HCT116 (cell line): Measurements from ENCODE around the gene GHRHR. TPM values are rescaled to one million over a fixed set of nuclear protein-coding genes. Genes with fewer than 3 reads are reported as not detected.

Experiments used
- ATAC-seq: fragments of 200-7000 bp; cut with Tn5 transposase; 2 replicates; pipeline ENCODE4 v1.9.1; 2020; ENCODE audit warnings: mild to moderate bottlenecking, moderate library complexity
- BruUV-seq: library from RNA; stranded (reverse); fragments of 400-500 nt; replicated peaks from 2 replicates; lab custom pipeline; 2021; lab: Mats Ljungman, UMichigan
- CTCF ChIA-PET: fragments of 300-600 bp; sonication (Branson Sonifier 250); formaldehyde crosslinking; loops from one replicate; lab custom pipeline; 2021; ENCODE audit warnings: antibody characterized with exemption; lab: Charles Lee
- POLR2A ChIA-PET: fragments of 300-600, 350-600 bp; sonication (Branson Sonifier 250); formaldehyde crosslinking; loops from one replicate; lab custom pipeline; 2021; ENCODE audit warnings: antibody characterized with exemption; lab: Charles Lee
- RAD21 ChIA-PET, 2 experiments: fragments of 300-600 bp; sonication (Branson Sonifier 250); formaldehyde crosslinking; loops; one replicate each; lab custom pipeline; 2023; ENCODE audit warnings: low total read pairs in 2 of 2; ENCODE audit not compliant: uncharacterized antibody in 2 of 2, unreplicated experiment in 2 of 2, low non-redundant PET in 1 of 2; lab: Charles Lee
- DNase-seq: peaks from one replicate; pipeline ENCODE4 v3.0.0-alpha.2; 2010; ENCODE audit warnings: low read depth, low spot score
- H2AFZ ChIP-seq: fragments of 200-600 bp; shearing (Covaris generic), sonication (generic); 2 replicates; pipeline ENCODE4 v1.6.1; 2017; ENCODE audit warnings: low read depth, mixed run types, mixed read lengths, antibody characterized with exemption, low read length; ENCODE audit not compliant: poor library complexity, severe bottlenecking
- H3K27ac ChIP-seq: 2 replicates; pipeline ENCODE4 v1.5.1; 2012; ENCODE audit warnings: low read depth, low read length
- H3K27me3 ChIP-seq: fragments of 200-600 bp; sonication (generic); 2 replicates; pipeline ENCODE4 v1.6.1; 2016; ENCODE audit warnings: mixed run types, low read length, mixed read lengths; ENCODE audit not compliant: insufficient read depth
- H3K36me3 ChIP-seq, 2 experiments: fragments of 200-500 bp in 1 of 2; fragments of 200-600 bp in 1 of 2; sonication (Bioruptor generic) in 1 of 2; sonication (generic) in 1 of 2; 2 replicates each; pipeline versions ENCODE4 v1.5.1 to v1.6.1; 2014 to 2016; ENCODE audit warnings: low read length in 2 of 2, inconsistent platforms in 1 of 2, mixed read lengths in 1 of 2, mixed run types in 1 of 2; ENCODE audit not compliant: insufficient read depth in 2 of 2, control insufficient read depth in 1 of 2
- H3K4me1 ChIP-seq, 2 experiments: fragments of 200-600 bp in 1 of 2; sonication (generic) in 1 of 2; 2 replicates each; pipeline versions ENCODE4 v1.5.1 to v1.6.1; 2012 to 2017; ENCODE audit warnings: low read length in 2 of 2, inconsistent platforms in 1 of 2, mild to moderate bottlenecking in 1 of 2, mixed read lengths in 1 of 2, mixed run types in 1 of 2, moderate library complexity in 1 of 2; ENCODE audit not compliant: insufficient read depth in 2 of 2, control insufficient read depth in 1 of 2
- H3K4me2 ChIP-seq: fragments of 200-600 bp; sonication (generic); 2 replicates; pipeline ENCODE4 v1.6.1; 2017; ENCODE audit warnings: mixed run types, low read length, mixed read lengths
- H3K4me3 ChIP-seq, 2 experiments: fragments of 200-600 bp in 1 of 2; sonication (generic) in 1 of 2; replicated peaks in 1 of 2; 2 replicates each; pipeline ENCODE4 v1.5.1; 2011 to 2016; ENCODE audit warnings: low read length in 2 of 2, control low read depth in 1 of 2, low read depth in 1 of 2, mild to moderate bottlenecking in 1 of 2, mixed read lengths in 1 of 2, mixed run types in 1 of 2
- H3K79me2 ChIP-seq: fragments of 200-600 bp; sonication (generic); 2 replicates; pipeline ENCODE4 v1.6.1; 2017; ENCODE audit warnings: mild to moderate bottlenecking, mixed run types, low read length, moderate library complexity, mixed read lengths; ENCODE audit not compliant: insufficient read depth
- H3K9ac ChIP-seq: fragments of 200-600 bp; sonication (generic); 2 replicates; pipeline ENCODE4 v1.6.1; 2016; ENCODE audit warnings: low read length, mixed read lengths
- H3K9me2 ChIP-seq: fragments of 200-600 bp; sonication (generic), shearing (Covaris generic); 2 replicates; pipeline ENCODE4 v1.6.1; 2017; ENCODE audit warnings: mixed run types, mild to moderate bottlenecking, moderate library complexity; ENCODE audit not compliant: insufficient read depth
- H3K9me3 ChIP-seq, 2 experiments: fragments of 200-500 bp in 1 of 2; fragments of 200-600 bp in 1 of 2; sonication (Bioruptor generic) in 1 of 2; sonication (generic) in 1 of 2; 2 replicates each; pipeline ENCODE4 v1.6.1; 2014 to 2017; ENCODE audit warnings: low read length in 2 of 2, mixed read lengths in 2 of 2, inconsistent platforms in 1 of 2, low read depth in 1 of 2, mild to moderate bottlenecking in 1 of 2, mixed run types in 1 of 2, moderate library complexity in 1 of 2; ENCODE audit not compliant: control insufficient read depth in 1 of 2, insufficient read depth in 1 of 2
- H4K20me1 ChIP-seq: fragments of 200-600 bp; sonication (generic), shearing (Covaris generic); 2 replicates; pipeline ENCODE4 v1.6.1; 2017; ENCODE audit warnings: mixed run types, mild to moderate bottlenecking, moderate library complexity; ENCODE audit not compliant: insufficient read depth
- CBX3 ChIP-seq: IDR thresholded peaks from 2 replicates; pipeline ENCODE4 v1.6.1; 2012; ENCODE audit warnings: low read depth
- EGR1 ChIP-seq: IDR thresholded peaks from 2 replicates; pipeline ENCODE4 v1.6.1; 2012; ENCODE audit warnings: low read depth
- EZH2 ChIP-seq: fragments of 200-600 bp; sonication (generic); IDR thresholded peaks from 2 replicates; pipeline ENCODE4 v1.6.1; 2017; ENCODE audit warnings: antibody characterized with exemption, mixed run types
- FOSL1 ChIP-seq: IDR thresholded peaks from 2 replicates; pipeline ENCODE4 v1.6.1; 2012; ENCODE audit warnings: low read depth
- JUND ChIP-seq: IDR thresholded peaks from 2 replicates; pipeline ENCODE4 v1.6.1; 2012
- POLR2AphosphoS5 ChIP-seq: IDR thresholded peaks from 2 replicates; pipeline ENCODE4 v1.6.1; 2011; ENCODE audit warnings: mild to moderate bottlenecking, low read depth, low read length, moderate library complexity
- REST ChIP-seq: IDR thresholded peaks from 2 replicates; pipeline ENCODE4 v1.6.1; 2012; ENCODE audit warnings: low read depth
- SP1 ChIP-seq: IDR thresholded peaks from 2 replicates; pipeline ENCODE4 v1.6.1; 2012; ENCODE audit warnings: low read depth
- ZBTB33 ChIP-seq: IDR thresholded peaks from 2 replicates; pipeline ENCODE4 v1.6.1; 2011; ENCODE audit warnings: mild to moderate bottlenecking, low read length, moderate library complexity; ENCODE audit not compliant: insufficient replicate concordance; ENCODE audit errors: extremely low read depth
- ZFX ChIP-seq: fragments of 450-650 bp; IDR thresholded peaks from 2 replicates; pipeline ENCODE4 v1.6.1; 2017
- intact Hi-C: fragments of 100-400 bp; cut with micrococcal nuclease; formaldehyde crosslinking; loops from 2 replicates; pipeline ENCODE4 v1.10.0; 2022
- total RNA-seq: library from RNA; stranded (reverse); gene quantifications from one replicate; pipeline ENCODE4 v1.2.1, GENCODE V29; 2021; ENCODE audit not compliant: unreplicated experiment
- TF ChIP-seq, protein P1 (sequence below): IDR thresholded peaks from 2 replicates; pipeline ENCODE4 v1.6.1; 2012
- TF ChIP-seq, protein P2 (sequence below): IDR thresholded peaks from 2 replicates; pipeline ENCODE4 v1.6.1; 2012

The GHRHR gene
- total RNA-seq, 1 experiment from 2014 or later: not detected

- no peak overlapping the region for H2AFZ ChIP-seq
- no peak overlapping the region for H3K27ac ChIP-seq
- H4K20me1 ChIP-seq: no peaks in the 10 kb centered on the region
- POLR2A ChIA-PET: no interaction called here
- H3K9me2 ChIP-seq: no peaks in the 10 kb centered on the region
- no peak for ATAC-seq
- RAD21 ChIA-PET: no interaction called here
- H3K36me3 ChIP-seq: no peaks in the 10 kb centered on the region
- H3K4me2 ChIP-seq: no peak overlapping the region
- intact Hi-C loops: no loop called here
- no peak for TF ChIP-seq REST
- TF ChIP-seq EZH2: no peak
- TF ChIP-seq POLR2AphosphoS5: no peak
- no peak for TF ChIP-seq JUND
- TF ChIP-seq SP1: no peak
- TF ChIP-seq, protein P1, sequence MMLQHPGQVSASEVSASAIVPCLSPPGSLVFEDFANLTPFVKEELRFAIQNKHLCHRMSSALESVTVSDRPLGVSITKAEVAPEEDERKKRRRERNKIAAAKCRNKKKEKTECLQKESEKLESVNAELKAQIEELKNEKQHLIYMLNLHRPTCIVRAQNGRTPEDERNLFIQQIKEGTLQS: no peak
- TF ChIP-seq FOSL1: no peak
- TF ChIP-seq EGR1: no peak
- TF ChIP-seq, protein P2, sequence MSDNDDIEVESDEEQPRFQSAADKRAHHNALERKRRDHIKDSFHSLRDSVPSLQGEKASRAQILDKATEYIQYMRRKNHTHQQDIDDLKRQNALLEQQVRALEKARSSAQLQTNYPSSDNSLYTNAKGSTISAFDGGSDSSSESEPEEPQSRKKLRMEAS: no peak
- no peak for TF ChIP-seq CBX3
- TF ChIP-seq ZBTB33: no peak
- no peak for TF ChIP-seq ZFX
- TF ChIP-seq, all 23 proteins: peak for 0
- no peaks in the 10 kb centered on the region for H3K79me2 ChIP-seq
- no peaks in the 10 kb centered on the region for H3K27me3 ChIP-seq
- CTCF ChIA-PET: interaction anchor here (1.6 kb wide), 1 partner anchor 135 kb away, joined by 5 read pairs; no protein-coding TSS in a partner anchor
- no peak overlapping the region for H3K9ac ChIP-seq
- no peak overlapping the region for H3K4me3 ChIP-seq
- BruUV-seq: no TSS peak
- no peaks in the 10 kb centered on the region for H3K9me3 ChIP-seq
- no peak for DNase-seq
- peaks cover 7 to 10% of the 10 kb centered on the region in 2 experiments; a peak in 3 of 4 replicates for H3K4me1 ChIP-seq
These were observed 24.2 kb downstream of the GHRHR start for GRCh38 chr7:30987936-30988335.
